Erythroblast (primary cell): ENCODE data around the gene SLC25A34.

Source experiments
- GATA1 ChIP-seq: IDR thresholded peaks from 2 replicates; pipeline ENCODE4 v1.6.1; 2011; ENCODE audit warnings: low read depth, mild to moderate bottlenecking, control low read depth, low read length, moderate library complexity
- POLR2A ChIP-seq: IDR thresholded peaks from 2 replicates; pipeline ENCODE4 v1.6.1; 2011; ENCODE audit warnings: mild to moderate bottlenecking, low read length

DNA sequence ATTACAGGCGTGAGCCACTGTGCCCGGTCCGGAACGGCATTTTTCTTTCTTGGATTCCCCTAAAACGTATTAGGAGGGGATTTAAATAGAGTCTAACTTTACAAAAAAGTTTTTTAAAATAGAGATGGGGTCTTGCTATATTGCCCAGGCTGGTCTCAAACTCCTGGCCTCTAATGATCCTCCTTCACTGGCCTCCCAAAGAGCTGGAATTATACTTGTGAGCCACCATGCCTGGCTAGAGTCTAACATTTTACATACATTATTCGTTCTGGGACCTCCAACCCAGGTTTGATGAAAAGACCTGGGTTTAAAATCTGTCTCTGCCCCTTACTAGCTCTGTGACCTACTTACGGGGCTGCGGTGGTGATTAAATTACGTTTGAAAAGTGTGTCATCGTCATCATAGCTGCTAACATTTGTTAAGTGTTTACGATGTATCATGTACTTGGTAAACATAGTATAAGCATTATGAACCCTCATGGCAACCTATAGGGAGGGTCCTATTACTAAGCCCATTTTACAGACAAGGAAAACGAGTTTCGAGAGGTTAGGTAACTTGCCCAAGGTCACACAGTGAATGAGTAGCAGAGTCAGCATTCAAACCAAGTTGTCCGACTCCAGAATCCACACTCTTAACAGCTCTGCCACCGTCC is 27.4 kb upstream of the SLC25A34 start:
- TF ChIP-seq GATA1 (no peak), POLR2A (no peak)
